Measurements from ENCODE around the gene FHIT. TPM values are rescaled to one million over a fixed set of nuclear protein-coding genes. Genes with fewer than 3 reads are reported as not detected.

Gene FHIT
- total and polyA plus RNA-seq, 2 of the 4 experiments (the other 2 are of a cell fraction): 0.07 TPM; not detected in 1

GRCh38 chr3:60887574-60887973 lies 363.7 kb downstream of the FHIT start:
- H3K27ac ChIP-seq (ENCODE audit: insufficient read depth, low read length): no peak overlapping the region
- no peak overlapping the region for H4K5ac ChIP-seq (ENCODE audit: low read depth, low read length)
- no peaks in the 10 kb centered on the region for H3K4me1 ChIP-seq (ENCODE audit: control insufficient read depth, insufficient read depth, low read length)
- H2BK120ac ChIP-seq (ENCODE audit: low read depth, low read length): no peak overlapping the region
- dilution Hi-C loops (cut with HindIII; ENCODE audit: low sequenced_read_pairs, unreplicated experiment) (no loop called here), intact Hi-C loops (cut with micrococcal nuclease) (no loop called here), in situ Hi-C loops (cut with MboI; ENCODE audit: low sequenced_read_pairs) (no loop called here)
- H3K56ac ChIP-seq (ENCODE audit: extremely low read depth, insufficient read depth, low read length): no peak overlapping the region
- no peak overlapping the region for H2BK15ac ChIP-seq (ENCODE audit: low read depth, low read length)
- no peak overlapping the region for H4K91ac ChIP-seq (ENCODE audit: insufficient read depth, low read depth, low read length)
- no peak for TF ChIP-seq RAD21 (IDR thresholded peaks at IDR 0.05; ENCODE audit: low read length)
- no peak for TF ChIP-seq MAZ (IDR thresholded peaks at IDR 0.05; ENCODE audit: borderline replicate concordance, low read depth, low read length)
- TF ChIP-seq ELK1 (IDR thresholded peaks at IDR 0.05; ENCODE audit: borderline replicate concordance, low read depth, low read length): no peak
- TF ChIP-seq MXI1 (IDR thresholded peaks at IDR 0.05; ENCODE audit: borderline replicate concordance, low read depth, low read length): no peak
- TF ChIP-seq NFE2L2 (IDR thresholded peaks at IDR 0.05; ENCODE audit: low read depth, low read length): no peak
- TF ChIP-seq CTCF (conservative IDR thresholded peaks at IDR 0.05; ENCODE audit: low read depth, low read length): no peak
- no peak for TF ChIP-seq SMC3 (IDR thresholded peaks at IDR 0.05; ENCODE audit: low read depth, low read length)
- TF ChIP-seq FOS (IDR thresholded peaks at IDR 0.05; ENCODE audit: low read depth, low read length): no peak
- no peak for TF ChIP-seq USF2 (IDR thresholded peaks at IDR 0.05; ENCODE audit: low read depth, low read length)
- no peak for TF ChIP-seq CEBPB (IDR thresholded peaks at IDR 0.05; ENCODE audit: low read depth, low read length)
- TF ChIP-seq RCOR1 (IDR thresholded peaks at IDR 0.05; ENCODE audit: insufficient replicate concordance, low read length): no peak
- no peak for TF ChIP-seq CHD1 (IDR thresholded peaks at IDR 0.05; ENCODE audit: low read depth, low read length)
- TF ChIP-seq MAFK (IDR thresholded peaks at IDR 0.05; ENCODE audit: low read depth, low read length): no peak
- no peak for TF ChIP-seq RFX5 (IDR thresholded peaks at IDR 0.05; ENCODE audit: low read depth, low read length)
- TF ChIP-seq POLR2A (IDR thresholded peaks at IDR 0.05; ENCODE audit: low read depth, low read length): no peak
- H4K8ac ChIP-seq (ENCODE audit: low read depth in 2 of 2, low read length in 2 of 2): no peak overlapping the region
- CTCF ChIA-PET: interaction anchor here (0.6 kb wide), 1 partner anchor 107 kb away, joined by 3 read pairs; no protein-coding TSS in a partner anchor
- no peak overlapping the region for H3K9ac ChIP-seq (ENCODE audit: low read depth, low read length)
- H3K18ac ChIP-seq (ENCODE audit: low read depth, low read length): no peak overlapping the region
- no peak for ATAC-seq (ENCODE audit: low read depth)
- H3K9me1 ChIP-seq (ENCODE audit: insufficient read depth, low read length): no peaks in the 10 kb centered on the region
- H2AK9ac ChIP-seq (replicated peaks; ENCODE audit: low read depth, low read length, poor library complexity): no peak overlapping the region
- H3K9me3 ChIP-seq (ENCODE audit: control insufficient read depth, insufficient read depth, low read length): no peaks in the 10 kb centered on the region; the same call in 1 of the 2 replicates
- no peaks in the 10 kb centered on the region for H3K36me3 ChIP-seq (ENCODE audit: control insufficient read depth, insufficient read depth, low read length)
- H2AK5ac ChIP-seq (ENCODE audit: low read depth, low read length): no peak overlapping the region
- no CpG with 5 or more reads among the region's 4 CpGs for WGBS, 2 experiments (ENCODE audit: extremely low coverage in 2 of 2, insufficient read length in 1 of 2)
- DNase-seq: no peak
- no peak overlapping the region for H3K4ac ChIP-seq (ENCODE audit: low read depth, low read length)
- POLR2A ChIA-PET (ENCODE audit: unreplicated experiment): no interaction called here
- no peak overlapping the region for H2AFZ ChIP-seq (replicated peaks; ENCODE audit: low read length, poor library complexity)
- H3K4me3 ChIP-seq (ENCODE audit: insufficient read depth, low read depth, low read length): no peak overlapping the region
- H2BK5ac ChIP-seq (ENCODE audit: low read depth, low read length, poor library complexity, severe bottlenecking): no peak overlapping the region
- H3K4me2 ChIP-seq (ENCODE audit: low read depth, low read length): no peak overlapping the region
- H3K14ac ChIP-seq (replicated peaks; ENCODE audit: low read depth, low read length): no peak overlapping the region
- BruUV-seq (replicated peaks): no TSS peak
- no peaks in the 10 kb centered on the region for H4K20me1 ChIP-seq (ENCODE audit: insufficient read depth, low read length)
- H3K23ac ChIP-seq (ENCODE audit: low read depth, low read length): no peak overlapping the region
- H3K79me1 ChIP-seq (ENCODE audit: low read depth in 1 of 2, low read length in 2 of 2): no peaks in the 10 kb centered on the region
- H3K27me3 ChIP-seq (ENCODE audit: control insufficient read depth, insufficient read depth, low read length): no peaks in the 10 kb centered on the region
- no peak overlapping the region for H2BK20ac ChIP-seq (ENCODE audit: low read depth, low read length)
